HG03558 (cell line): ENCODE data around the gene SETSIP.
A peak's percentile ranks its signal among the peaks of the same experiment; 100 is the strongest.
"Not testable (repeated sequence)": the region's sequence is repeated elsewhere in the genome, so short reads cannot be mapped to it uniquely, and the experiment has no call there.

ENCODE experiments used
- ATAC-seq: cut with Tn5 transposase; IDR thresholded peaks from one replicate; pipeline ENCODE4 v1.9.1; 2021; ENCODE audit warnings: moderate number of reproducible peaks; ENCODE audit not compliant: unreplicated experiment; ENCODE audit errors: extremely low read depth

Gene SETSIP, protein sequence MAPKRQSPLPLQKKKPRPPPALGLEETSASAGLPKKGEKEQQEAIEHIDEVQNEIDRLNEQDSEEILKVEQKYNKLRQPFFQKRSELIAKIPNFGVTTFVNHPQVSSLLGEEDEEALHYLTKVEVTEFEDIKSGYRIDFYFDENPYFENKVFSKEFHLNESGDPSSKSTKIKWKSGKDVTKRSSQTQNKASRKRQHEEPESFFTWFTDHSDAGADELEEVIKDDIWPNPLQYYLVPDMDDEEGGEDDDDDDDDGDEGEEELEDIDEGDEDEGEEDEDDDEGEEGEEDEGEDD

DNA sequence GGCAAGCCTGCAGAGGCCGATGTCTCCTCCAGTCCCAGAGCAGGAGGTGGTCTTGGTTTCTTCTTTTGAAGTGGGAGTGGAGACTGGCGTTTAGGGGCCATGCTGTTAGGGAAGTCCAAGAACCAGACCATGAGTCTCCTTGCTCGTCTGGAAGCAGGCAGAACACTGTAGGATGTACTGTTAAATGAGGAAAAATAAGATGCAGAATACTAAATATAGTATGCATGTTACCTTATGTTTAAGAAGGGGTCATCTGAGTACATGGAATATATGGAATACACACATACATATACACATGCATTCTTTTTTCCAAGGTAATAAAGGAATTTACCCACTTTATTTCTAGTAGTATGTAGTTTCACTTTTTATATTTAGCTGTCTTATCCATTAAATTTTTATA, at the start of gene SETSIP:
TSS of gene SETSIP (minus strand) at position 101 of the 400 bp plus-strand sequence. CDS start at position 101, 0 bp downstream.
- no peak for ATAC-seq

DNA sequence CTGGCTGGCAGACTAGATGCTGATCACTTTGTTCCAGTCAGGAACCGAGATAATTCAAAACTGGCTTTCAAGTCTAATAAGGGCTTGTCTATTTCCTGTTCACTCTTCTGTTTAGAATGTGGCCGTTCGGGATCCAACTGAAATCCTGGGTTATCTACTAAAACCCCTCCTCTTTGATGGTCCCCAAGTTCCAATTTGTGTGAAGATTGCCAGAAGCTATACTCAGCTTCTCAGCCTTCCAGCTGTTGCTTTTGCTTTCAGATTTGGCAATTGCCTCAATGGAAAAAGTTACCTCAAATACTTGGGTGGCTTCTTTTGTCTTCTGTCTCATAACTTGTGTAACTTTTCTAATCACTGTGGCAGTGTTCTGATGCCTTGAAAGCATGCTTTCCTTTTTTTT, 48.7 kb upstream of the SETSIP start:
- no peak for ATAC-seq

DNA sequence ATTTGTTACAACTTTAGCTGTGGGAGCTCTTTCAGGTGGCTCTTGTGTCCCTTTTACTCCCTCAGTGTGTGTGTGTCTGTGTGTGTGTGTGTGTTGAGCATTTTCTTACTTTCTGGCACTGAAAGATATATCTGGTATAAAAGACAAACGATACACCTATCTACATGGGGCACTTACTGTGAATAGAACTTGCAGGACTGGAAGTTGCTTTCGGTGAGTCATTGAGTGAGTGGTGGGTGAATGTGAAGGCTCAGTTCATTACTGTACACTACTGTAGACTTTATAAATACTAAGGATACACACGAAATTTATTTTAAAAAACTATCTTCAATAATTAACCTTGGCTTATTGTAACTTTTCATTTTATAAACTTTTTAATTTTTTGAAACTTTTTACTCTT, 43.6 kb upstream of the SETSIP start:
- ATAC-seq, result no peak

DNA sequence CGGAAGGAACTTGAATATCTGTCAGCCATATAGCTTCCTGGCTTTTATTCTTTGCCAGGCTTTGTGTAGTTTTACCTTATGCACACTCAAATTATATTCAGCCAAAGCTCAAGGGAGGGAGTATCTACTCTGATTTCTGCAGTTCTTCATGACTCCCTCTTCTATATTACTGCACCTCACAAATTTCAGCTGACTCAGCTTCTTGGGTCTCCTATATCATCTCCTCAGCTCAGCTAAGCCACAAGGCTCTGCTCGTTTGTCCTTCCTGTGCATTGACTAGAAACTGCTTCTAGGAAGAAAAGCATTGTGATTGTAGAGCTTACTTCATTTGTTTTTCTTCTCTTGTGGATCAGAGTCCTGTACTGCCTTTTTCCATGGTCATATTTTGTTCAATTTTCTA, 42.3 kb upstream of the SETSIP start:
- ATAC-seq, result no peak

DNA sequence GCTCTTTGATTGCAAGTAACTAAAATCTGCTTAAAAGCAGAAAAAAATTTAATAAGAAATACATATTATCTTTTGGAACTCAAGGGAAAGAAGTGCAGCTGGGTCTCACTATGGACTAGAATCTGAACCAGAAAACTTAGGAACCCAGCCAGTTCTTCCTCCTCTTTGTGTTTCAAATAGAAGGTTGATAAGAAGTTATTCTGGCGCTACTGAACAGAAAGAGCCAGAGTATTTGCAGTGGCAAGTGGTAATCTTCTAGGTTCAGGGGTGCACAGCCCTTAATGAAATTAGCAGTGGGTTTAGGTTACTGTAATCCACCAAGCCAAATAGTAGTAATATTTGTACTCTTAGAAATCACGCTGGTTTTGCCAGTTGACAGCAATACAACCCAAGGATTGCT, 33.4 kb upstream of the SETSIP start:
- ATAC-seq, result no peak

DNA sequence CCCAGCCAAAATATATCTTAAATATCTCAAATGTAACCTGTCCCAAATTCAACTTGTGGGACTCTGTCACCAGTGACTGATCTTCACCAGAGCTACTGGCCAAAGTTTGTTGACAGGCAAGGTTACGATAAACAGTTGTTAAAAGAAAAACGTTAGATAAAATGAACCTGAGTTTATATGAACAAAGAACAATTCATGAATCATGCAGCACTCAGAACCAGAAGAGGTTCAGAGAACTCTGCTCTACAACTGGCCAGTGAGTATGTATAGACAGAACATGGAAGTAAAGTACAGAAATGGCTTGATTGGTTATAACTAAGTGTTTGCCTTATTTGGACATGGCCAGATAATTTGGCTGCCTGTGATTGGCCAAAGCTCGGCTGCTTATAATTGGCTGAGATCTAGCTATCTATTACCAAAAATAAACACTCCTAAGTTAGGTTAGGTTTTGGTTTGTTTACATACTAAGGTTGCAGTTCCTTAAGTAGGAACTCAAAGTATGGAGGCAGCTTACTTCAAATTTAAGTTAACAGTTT, 30.4 kb upstream of the SETSIP start:
- no peak for ATAC-seq

DNA sequence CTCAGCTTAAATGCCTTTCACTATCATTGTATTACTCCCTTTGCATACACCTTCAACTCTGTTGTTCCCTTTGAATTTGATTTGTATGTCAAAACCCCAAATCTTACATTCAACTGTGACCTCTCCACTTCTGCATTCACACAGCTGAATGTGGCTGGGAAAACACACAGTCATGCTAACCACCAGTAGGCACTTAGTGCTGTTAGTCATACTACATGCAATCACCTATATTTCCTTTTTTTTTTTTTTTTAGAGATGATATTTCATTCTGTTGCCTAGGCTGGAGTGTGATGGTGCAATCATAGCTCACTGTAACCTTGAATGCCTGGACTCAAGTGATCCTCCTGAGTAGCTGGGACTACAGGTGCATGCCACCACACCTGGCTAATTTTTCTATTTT, 21.1 kb upstream of the SETSIP start:
- no peak for ATAC-seq

DNA sequence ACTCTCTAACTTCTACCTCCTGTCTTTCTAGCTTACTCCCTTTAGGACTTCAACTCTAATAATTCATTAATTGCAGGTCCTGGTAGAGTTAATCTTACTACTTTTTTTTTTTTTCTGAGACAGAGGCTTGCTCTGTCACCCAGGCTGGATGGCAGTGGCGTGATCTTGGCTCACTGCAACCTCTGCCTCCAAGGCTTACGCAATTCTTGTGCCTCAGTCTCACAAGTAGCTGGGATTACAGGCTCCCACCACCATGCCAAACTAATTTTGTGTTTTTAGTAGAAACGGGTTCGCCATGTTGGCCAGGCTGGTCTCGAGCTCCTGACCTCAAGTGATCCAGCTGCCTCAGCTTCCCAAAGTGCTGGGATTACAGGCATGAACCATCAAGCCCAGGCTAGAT, 20.7 kb upstream of the SETSIP start:
- ATAC-seq, result no peak

DNA sequence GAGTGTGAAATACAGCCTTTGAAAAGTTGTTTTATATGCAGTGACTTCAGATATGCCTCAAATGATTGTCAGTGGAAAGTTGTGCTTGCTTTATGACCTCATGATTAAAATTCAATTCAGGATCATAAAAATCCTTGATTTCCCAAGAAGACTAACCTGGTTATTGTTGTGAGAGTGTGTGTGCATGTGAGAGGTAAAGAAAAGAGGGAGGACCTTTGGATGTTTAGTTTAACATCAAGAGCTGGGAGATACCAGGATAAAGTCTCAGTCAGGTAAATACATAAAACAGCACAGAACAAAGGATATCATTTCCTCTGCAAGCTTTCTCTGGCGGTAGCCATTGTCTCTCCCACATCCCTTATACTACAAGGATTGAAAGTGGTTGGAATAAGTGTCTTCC, 19.4 kb upstream of the SETSIP start:
- no peak for ATAC-seq

DNA sequence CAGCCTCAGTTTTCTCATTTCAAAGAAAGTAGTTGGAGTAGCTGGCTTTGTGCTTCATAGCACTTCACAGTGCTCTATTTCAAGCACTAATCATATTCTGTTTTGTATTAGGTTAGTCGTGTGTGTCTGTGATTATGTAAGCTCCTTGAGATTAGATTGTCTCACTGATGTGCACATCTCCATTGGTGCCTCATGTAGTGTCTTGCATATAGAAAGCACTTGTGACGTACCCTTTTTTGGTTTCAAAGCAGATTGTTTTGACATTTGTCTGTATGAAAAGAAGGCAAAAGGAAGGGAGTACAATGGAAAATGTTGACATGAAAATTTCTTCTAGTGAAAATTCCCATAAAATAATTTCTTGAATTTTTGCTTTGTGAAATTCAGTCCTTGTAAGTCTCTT, 18.9 kb upstream of the SETSIP start:
- no peak for ATAC-seq

DNA sequence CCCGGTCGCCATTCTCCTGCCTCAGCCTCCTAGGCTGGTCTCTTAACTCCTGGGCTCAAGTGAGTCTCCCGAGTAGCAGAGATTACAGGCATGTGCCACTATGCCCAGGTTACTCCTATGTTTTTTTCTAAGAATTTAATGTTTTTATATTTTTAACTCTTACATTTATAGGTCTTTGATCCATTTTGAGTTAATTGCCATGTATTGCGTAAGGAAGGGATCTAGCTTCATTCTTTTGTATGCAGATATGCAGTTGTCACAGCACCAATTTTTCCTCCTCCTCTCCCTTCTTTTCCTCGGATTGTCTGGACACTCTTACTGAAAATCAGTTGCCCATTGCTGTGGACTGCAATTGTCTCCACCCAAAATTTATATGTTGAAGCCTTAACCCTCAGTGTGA, 16.4 kb upstream of the SETSIP start:
- ATAC-seq, result no peak

DNA sequence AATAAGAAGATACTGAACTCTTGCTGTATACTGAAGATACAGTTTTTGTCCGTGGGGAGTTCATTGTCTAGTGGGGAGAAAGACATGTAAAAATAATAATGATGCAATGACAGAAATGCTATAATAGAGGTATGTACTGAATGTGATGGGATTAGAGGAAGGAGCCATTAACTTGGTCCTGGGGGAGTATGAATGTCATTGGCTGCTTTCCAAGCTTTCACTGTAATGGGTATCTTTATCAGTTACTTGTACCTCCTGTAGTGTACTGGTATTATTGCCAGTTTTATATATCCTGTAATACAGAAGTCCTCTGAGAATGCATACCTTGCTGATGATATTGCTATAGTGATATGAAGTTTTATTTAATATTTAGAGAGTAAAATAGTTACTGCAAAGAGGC, 12.3 kb upstream of the SETSIP start:
- no peak for ATAC-seq

DNA sequence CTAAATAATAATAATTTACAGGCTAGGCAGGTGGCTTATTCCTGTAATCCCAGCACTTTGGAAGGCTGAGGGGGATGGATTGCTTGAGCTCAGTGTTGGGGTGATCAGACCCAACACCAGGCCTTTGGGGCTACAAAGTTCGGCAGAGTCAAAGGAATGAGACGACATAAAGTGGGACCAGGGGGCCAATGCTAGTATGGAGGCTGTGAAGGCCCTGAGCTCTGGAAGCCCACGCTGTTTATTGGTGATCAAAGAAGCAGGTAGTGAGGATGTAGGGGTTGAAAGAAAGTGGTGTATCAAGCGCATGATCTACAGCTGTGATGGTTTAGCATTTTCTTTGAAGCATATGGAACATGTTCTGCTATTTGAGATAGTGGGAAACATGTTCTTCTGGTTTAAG, 10.5 kb upstream of the SETSIP start:
- no peak for ATAC-seq

DNA sequence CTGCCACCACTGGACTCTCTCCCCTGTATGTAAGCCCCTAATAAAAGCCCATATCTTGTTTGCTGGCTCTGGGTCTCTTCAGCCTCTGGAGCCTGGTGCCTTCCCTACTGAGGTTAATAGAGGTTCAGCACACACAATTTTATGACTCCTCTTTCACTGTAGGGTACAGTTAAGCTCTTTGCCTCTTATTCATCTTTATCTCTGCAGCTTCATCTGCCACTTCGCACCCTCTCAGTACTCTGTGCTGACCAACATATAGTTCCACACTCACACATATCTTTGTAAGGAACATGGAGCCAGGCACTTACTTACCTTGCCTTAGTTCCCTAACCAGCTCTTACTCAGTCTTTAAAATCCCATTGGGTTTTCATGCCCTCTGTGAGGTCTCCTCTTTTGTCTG, 9.4 kb upstream of the SETSIP start:
- ATAC-seq, result no peak

DNA sequence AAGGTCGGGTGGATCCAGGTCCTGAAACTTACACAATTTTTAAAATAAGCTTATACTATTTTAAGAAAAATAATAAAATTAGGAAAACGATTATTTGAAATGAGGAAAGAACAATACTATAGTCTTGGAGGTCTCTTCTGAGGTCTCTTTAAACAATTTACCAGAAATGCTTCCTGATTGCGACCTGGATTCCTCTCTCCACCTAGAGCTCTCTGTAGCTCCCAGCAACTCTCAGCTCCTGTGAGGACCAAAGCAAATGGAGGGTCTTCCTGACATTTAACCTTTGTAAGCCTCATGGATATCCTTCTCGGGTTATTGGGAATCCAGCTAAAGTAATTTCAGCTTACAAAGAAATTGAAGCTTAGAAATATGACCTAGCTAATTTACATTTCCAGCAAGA, 5.8 kb upstream of the SETSIP start:
- no peak for ATAC-seq

DNA sequence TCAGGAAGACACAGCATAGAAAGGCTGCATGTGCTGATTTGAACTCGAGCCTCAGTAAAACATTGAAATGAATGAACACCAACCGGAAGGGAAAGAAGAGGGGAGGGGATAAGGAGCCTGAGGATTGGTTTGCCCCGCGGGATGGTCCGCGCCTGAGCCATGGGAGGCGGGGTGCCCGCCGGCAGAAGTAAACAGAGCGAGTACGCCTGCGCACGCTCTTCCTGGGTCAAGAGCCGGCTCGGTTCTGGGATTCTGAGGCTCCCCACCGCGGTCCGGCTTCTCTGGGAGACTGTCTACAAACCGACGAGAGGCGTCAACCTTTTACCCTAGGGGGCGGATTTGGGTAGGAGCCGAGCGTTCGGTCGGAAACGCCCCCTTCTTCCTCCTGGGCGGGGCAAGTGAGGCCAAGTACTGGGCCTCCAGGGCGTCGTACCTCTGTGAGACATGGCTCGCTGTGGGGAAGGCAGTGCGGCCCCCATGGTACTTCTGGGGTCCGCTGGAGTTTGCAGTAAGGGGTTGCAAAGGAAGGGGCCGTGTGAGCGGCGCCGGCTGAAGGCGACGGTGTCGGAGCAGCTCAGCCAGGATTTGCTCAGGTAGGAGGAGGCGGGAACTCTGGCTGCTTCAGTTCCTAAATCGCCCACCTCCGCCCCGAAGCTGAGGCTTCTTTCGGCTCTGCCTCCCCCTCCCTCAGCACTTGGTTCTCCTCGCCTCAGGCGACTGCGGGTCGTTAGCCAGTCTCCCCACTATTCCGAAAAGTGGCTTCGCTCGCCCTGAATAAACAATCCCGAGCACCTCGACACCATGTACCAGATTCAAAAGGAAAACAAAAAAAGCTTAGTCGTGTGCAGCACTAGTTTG, 5.1 kb upstream of the SETSIP start, which contains the start of gene BTBD8:
TSS of gene BTBD8 (plus strand) at position 218 of the 858 bp plus-strand sequence. CDS start at position 445, 227 bp downstream.
- ATAC-seq, result peak; percentile 90

DNA sequence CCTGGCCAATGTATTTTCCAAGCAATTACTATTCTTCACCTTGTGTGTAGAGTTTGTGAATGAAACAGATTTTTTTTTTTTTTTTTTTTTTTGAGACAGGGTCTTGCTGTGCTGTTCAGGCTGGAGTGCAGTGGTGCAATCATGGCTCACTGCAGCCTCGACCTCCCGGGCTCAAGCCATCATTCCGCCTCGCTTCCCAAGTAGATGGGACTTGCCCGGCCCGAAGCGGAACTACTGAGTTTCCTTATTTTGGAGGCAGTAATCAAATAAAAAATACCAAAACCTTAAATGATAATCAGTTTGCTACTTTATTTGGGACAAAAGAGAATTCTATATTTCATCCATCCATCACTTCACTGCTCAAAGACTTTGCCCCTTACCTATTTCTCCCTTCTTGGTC, 4.2 kb upstream of the SETSIP start:
- ATAC-seq, result no peak

DNA sequence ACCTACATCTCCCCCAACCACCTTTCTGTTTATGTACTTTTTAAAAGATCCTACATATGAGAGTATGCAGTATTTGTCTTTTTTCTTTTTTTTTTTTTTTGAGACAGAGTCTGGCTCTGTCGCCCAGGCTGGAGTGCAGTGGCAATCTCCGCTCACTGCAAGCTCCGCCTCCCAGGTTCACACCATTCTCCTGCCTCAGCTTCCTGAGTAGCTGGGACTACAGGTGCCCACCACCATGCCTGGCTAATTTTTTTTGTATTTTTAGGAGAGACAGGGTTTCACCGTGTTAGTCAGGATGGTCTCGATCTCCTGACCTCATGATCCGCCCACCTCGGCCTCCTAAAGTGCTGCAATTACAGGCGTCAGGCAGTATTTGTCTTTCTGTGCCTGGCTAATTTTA, 2.9 kb upstream of the SETSIP start:
- not testable (repeated sequence) for ATAC-seq

DNA sequence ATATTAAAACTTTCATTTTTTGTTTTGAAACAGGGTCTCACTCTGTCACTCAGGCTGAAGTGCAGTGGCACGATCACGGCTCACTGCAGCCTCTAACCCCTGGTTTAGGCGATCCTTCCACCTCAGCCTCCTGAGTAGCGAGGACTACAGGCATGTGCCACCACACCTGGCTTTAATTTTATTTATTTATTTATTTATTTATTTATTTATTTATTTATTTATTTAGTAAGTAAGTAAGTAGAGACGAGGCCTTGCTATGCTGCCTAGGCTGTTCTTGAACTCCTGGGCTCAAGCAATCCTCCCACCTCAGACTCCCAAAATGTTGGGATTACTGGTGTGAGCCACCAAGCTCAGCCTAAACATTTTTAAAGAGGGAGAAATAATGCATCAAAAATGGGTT, 1.2 kb upstream of the SETSIP start:
- no peak for ATAC-seq

DNA sequence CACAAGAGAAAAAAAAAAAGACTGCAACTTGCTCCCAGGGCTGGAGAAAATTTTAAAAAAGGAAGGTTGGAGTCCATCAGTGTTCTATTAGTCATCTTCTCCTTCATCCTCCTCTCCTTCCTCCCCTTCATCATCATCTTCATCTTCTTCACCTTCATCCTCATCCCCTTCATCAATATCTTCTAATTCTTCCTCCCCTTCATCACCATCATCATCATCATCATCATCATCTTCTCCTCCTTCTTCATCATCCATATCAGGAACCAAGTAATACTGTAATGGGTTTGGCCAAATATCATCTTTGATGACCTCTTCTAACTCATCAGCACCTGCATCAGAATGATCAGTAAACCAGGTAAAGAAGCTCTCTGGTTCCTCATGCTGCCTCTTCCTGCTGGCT, 765 bp downstream of the SETSIP start:
- ATAC-seq, result not testable (repeated sequence)

DNA sequence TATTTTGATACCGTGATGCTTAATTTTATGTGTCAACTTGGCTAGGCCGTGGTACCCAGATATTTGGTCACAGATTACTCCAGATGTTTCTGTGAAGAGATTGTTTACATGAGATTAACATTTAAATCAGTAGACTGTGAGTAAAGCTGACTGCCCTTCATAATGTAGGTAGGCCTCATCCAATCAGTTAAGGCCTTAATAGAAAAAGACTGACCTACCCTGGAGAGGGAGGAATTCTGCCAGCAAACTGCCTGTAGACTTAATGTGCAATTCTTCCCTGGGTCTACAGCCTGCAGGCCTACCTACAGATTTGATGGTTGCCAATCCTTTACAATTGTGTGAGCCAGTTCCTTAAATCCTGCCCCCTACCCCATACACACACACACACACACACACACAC, 4.3 kb downstream of the SETSIP start:
- ATAC-seq, result no peak
